SU-DHL-6 (cell line): ENCODE data around the gene STAT5A.
"Not testable (repeated sequence)": the region's sequence is repeated elsewhere in the genome, so short reads cannot be mapped to it uniquely, and the experiment has no call there.

ENCODE experiments used
- H2AFZ ChIP-seq: fragments of 200-600 bp; sonication (generic); 2 replicates; pipeline ENCODE4 v1.6.1; 2014; ENCODE audit warnings: low read depth, mild to moderate bottlenecking, moderate library complexity, mixed read lengths, antibody characterized with exemption, low read length; ENCODE audit not compliant: severe bottlenecking
- H3F3A ChIP-seq: fragments of 200-600 bp; shearing (Covaris generic); 2 replicates; pipeline ENCODE4 v1.6.0; 2016; ENCODE audit warnings: antibody characterized with exemption, mild to moderate bottlenecking; ENCODE audit not compliant: insufficient read depth
- H3K27ac ChIP-seq: fragments of 200-600 bp; sonication (generic); 2 replicates; pipeline ENCODE4 v1.5.1; 2016; ENCODE audit warnings: low read depth, mild to moderate bottlenecking, low read length, moderate library complexity, mixed read lengths
- H3K27me3 ChIP-seq: fragments of 200-600 bp; sonication (generic), shearing (Covaris generic); 2 replicates; pipeline ENCODE4 v1.6.0; 2014; ENCODE audit warnings: mild to moderate bottlenecking, low read length
- H3K36me3 ChIP-seq: fragments of 200-600 bp; sonication (generic); 2 replicates; pipeline ENCODE4 v1.6.1; 2014; ENCODE audit warnings: mild to moderate bottlenecking, low read length, mixed read lengths
- H3K4me2 ChIP-seq: fragments of 300-600, 200-600 bp; shearing (Covaris generic), sonication (generic); 2 replicates; pipeline ENCODE4 v1.6.0; 2014; ENCODE audit warnings: low read length, low read depth, mild to moderate bottlenecking; ENCODE audit not compliant: poor library complexity, severe bottlenecking
- H3K4me3 ChIP-seq: fragments of 200-600 bp; sonication (generic); 2 replicates; pipeline ENCODE4 v1.5.1; 2014; ENCODE audit warnings: antibody characterized with exemption, low read length, mild to moderate bottlenecking, mixed read lengths; ENCODE audit not compliant: insufficient read depth, poor library complexity, severe bottlenecking
- H3K79me2 ChIP-seq: fragments of 200-600 bp; sonication (generic); 2 replicates; pipeline ENCODE4 v1.6.1; 2014; ENCODE audit warnings: mild to moderate bottlenecking, low read length, moderate library complexity; ENCODE audit not compliant: insufficient read depth
- H3K9ac ChIP-seq: fragments of 200-600 bp; sonication (generic); 2 replicates; pipeline ENCODE4 v1.7.0; 2014; ENCODE audit warnings: mild to moderate bottlenecking, low read length
- H3K9me2 ChIP-seq: fragments of 200-600 bp; sonication (generic); replicated peaks from 2 replicates; pipeline ENCODE4 v1.6.1; 2014; ENCODE audit warnings: low read length; ENCODE audit not compliant: insufficient read depth
- H3K9me3 ChIP-seq: fragments of 200-600 bp; sonication (generic); 2 replicates; pipeline ENCODE4 v1.6.1; 2014; ENCODE audit warnings: low read length, mixed read lengths; ENCODE audit not compliant: insufficient read depth
- H4K20me1 ChIP-seq: fragments of 200-600 bp; sonication (generic); 2 replicates; pipeline ENCODE4 v1.6.1; 2014; ENCODE audit warnings: low read depth, mild to moderate bottlenecking, antibody characterized with exemption, low read length, moderate library complexity, mixed read lengths
- CTCF ChIP-seq: fragments of 200-600 bp; sonication (generic); IDR thresholded peaks from one replicate; pipeline ENCODE4 v1.5.1; 2017; ENCODE audit warnings: antibody characterized with exemption, mild to moderate bottlenecking, low read length, moderate library complexity; ENCODE audit not compliant: insufficient read depth, poor library complexity, severe bottlenecking
- EZH2phosphoT487 ChIP-seq: fragments of 200-600 bp; sonication (generic), shearing (Covaris generic); conservative IDR thresholded peaks from 2 replicates; pipeline ENCODE4 v1.6.1; 2018; ENCODE audit warnings: mild to moderate bottlenecking, antibody characterized with exemption, low read length, moderate library complexity, mixed read lengths

Gene STAT5A

GRCh38 chr17:42294469-42295398, 6.4 kb downstream of the STAT5A start:
- Histone ChIP-seq H3K27ac (no peak overlapping the region), H3K9me3 (no peaks in the 10 kb centered on the region), H4K20me1 (no peaks in the 10 kb centered on the region), H3F3A (no peaks in the 10 kb centered on the region), H2AFZ (no peak overlapping the region), H3K27me3 (no peaks in the 10 kb centered on the region), H3K4me3 (no peak overlapping the region), H3K9me2 (no peaks in the 10 kb centered on the region), H3K4me2 (no peak overlapping the region), H3K79me2 (no peaks in the 10 kb centered on the region), H3K9ac (no peak overlapping the region), H3K36me3 (no peaks in the 10 kb centered on the region)
- TF ChIP-seq CTCF: no peak
- TF ChIP-seq EZH2phosphoT487: no peak

GRCh38 chr17:42296012-42296411, 7.7 kb downstream of the STAT5A start:
- Histone ChIP-seq H3K36me3 (no peaks in the 10 kb centered on the region), H3K9ac (no peak overlapping the region), H3K27ac (no peak overlapping the region), H3K9me2 (no peaks in the 10 kb centered on the region), H3F3A (no peaks in the 10 kb centered on the region), H3K4me3 (no peak overlapping the region), H3K79me2 (no peaks in the 10 kb centered on the region), H4K20me1 (no peaks in the 10 kb centered on the region), H2AFZ (no peak overlapping the region), H3K4me2 (no peak overlapping the region), H3K27me3 (no peaks in the 10 kb centered on the region), H3K9me3 (no peaks in the 10 kb centered on the region)
- TF ChIP-seq CTCF (no peak), EZH2phosphoT487 (no peak)

GRCh38 chr17:42297775-42298174, 9.5 kb downstream of the STAT5A start:
- H3K27ac ChIP-seq, H4K20me1 ChIP-seq, H2AFZ ChIP-seq, H3K4me2 ChIP-seq, H3F3A ChIP-seq, H3K9me2 ChIP-seq, H3K36me3 ChIP-seq, H3K9me3 ChIP-seq, H3K4me3 ChIP-seq, H3K9ac ChIP-seq, H3K79me2 ChIP-seq, H3K27me3 ChIP-seq: not testable (repeated sequence)

GRCh38 chr17:42299361-42299760, 11.1 kb downstream of the STAT5A start:
- not testable (repeated sequence) for H3K27me3 ChIP-seq, H3K79me2 ChIP-seq, H3K4me3 ChIP-seq, H4K20me1 ChIP-seq, H3K9me3 ChIP-seq, H3K4me2 ChIP-seq, H3K9ac ChIP-seq, H2AFZ ChIP-seq, H3K27ac ChIP-seq, H3K9me2 ChIP-seq, H3K36me3 ChIP-seq, H3F3A ChIP-seq

- H3K27ac ChIP-seq, H3K27me3 ChIP-seq, H3F3A ChIP-seq, H3K36me3 ChIP-seq, H3K4me3 ChIP-seq, H3K9me2 ChIP-seq, H3K79me2 ChIP-seq, H3K9me3 ChIP-seq, H4K20me1 ChIP-seq, H2AFZ ChIP-seq, H3K4me2 ChIP-seq, H3K9ac ChIP-seq: not testable (repeated sequence)
Measured at GRCh38 chr17:42299913-42300312, 11.6 kb downstream of the STAT5A start.
